Activated CD4-positive, alpha-beta T cell treated with anti-CD3 and anti-CD28 coated beads, Interleukin-2, amount 10 ng/mL, durations not matched to agents 7 days and 5 days (primary cell): ENCODE results near the gene CHRNB1. TPM values are rescaled to one million over a fixed set of nuclear protein-coding genes. Genes with fewer than 3 reads are reported as not detected.
A peak's percentile ranks its signal among the peaks of the same experiment; 100 is the strongest.

Experiments
- CTCF ChIA-PET: fragments of 350-600 bp; sonication (Branson Sonifier 250); formaldehyde crosslinking; loops from one replicate; lab custom pipeline; 2021; ENCODE audit warnings: antibody characterized with exemption; lab: Charles Lee
- POLR2A ChIA-PET: fragments of 350-600 bp; sonication (Branson Sonifier 250); formaldehyde crosslinking; loops from one replicate; lab custom pipeline; 2021; ENCODE audit warnings: antibody characterized with exemption; lab: Charles Lee
- DNase-seq: peaks from one replicate; pipeline ENCODE4 v3.0.0-alpha.2; 2020
- H3K27ac Mint-ChIP-seq: one replicate; pipeline ENCODE4 v1.8.0; 2021; ENCODE audit warnings: mild to moderate bottlenecking, moderate library complexity, mixed read lengths
- H3K27me3 Mint-ChIP-seq: one replicate; pipeline ENCODE4 v1.8.0; 2021; ENCODE audit warnings: mixed read lengths
- H3K36me3 Mint-ChIP-seq: one replicate; pipeline ENCODE4 v1.8.0; 2021; ENCODE audit warnings: low read depth, mixed read lengths
- H3K4me1 Mint-ChIP-seq: one replicate; pipeline ENCODE4 v1.8.0; 2021; ENCODE audit warnings: mixed read lengths
- H3K4me3 Mint-ChIP-seq: one replicate; pipeline ENCODE4 v1.8.0; 2021; ENCODE audit warnings: mild to moderate bottlenecking, moderate library complexity, mixed read lengths
- H3K9me3 Mint-ChIP-seq: one replicate; pipeline ENCODE4 v1.8.0; 2021; ENCODE audit warnings: mixed read lengths
- total RNA-seq, 2 experiments: library from RNA; stranded (reverse); gene quantifications; one replicate each; pipeline ENCODE4 v1.2.3, GENCODE V29; 2021

CHRNB1 gene
- total RNA-seq, 2 experiments from 2014 or later, result 18.8 to 19.2 TPM

DNA sequence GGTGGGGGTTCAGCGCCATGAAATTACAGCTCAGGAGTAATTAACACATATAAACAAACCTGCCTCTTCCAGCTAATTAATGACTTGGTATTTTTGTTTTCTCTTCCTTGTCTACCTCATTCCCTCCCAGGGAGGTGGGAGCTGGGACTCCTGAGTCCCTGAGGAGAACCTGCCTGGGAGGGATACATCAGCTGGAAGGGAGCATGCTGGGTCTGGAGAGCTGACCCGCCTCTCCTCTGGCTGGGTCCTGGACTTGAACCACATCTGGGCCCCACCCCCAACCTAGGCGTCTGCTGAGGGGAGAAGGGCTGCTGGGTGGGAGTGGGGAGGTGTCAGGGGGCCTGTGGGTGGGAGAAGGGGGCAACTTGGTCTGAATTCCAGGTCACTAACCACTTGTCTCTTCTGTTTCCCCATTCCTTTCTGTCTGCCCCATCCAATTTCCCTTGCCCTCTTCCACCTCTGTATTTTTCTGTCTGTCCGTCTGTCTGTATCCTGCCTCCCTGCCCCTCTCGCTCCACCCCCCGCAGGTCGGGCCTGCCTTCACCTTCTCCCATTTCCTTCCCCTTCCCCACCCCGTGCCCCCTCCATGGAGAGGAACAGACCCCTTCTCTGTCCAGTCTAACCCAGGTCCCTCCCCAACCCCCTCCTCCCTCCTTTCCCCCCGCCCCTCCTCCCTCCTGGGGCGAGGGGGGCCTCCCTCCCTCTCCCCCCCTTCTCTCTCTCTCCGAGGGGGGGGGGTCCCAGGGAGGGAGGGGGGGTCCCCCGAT lies 37.2 kb upstream of the CHRNB1 start, which contains the start of gene NLGN2:
TSS of gene NLGN2 (plus strand) at position 361 of the 767 bp plus-strand sequence. CDS start 411 bp downstream, outside the sequence.
- H3K4me1 Mint-ChIP-seq, result peaks cover 22% of the 10 kb centered on the region
- CTCF ChIA-PET, result no interaction called here

DNA sequence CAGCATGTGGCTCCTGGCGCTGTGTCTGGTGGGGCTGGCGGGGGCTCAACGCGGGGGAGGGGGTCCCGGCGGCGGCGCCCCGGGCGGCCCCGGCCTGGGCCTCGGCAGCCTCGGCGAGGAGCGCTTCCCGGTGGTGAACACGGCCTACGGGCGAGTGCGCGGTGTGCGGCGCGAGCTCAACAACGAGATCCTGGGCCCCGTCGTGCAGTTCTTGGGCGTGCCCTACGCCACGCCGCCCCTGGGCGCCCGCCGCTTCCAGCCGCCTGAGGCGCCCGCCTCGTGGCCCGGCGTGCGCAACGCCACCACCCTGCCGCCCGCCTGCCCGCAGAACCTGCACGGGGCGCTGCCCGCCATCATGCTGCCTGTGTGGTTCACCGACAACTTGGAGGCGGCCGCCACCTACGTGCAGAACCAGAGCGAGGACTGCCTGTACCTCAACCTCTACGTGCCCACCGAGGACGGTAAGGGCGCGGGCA lies 36.6 kb upstream of the CHRNB1 start:
- H3K36me3 Mint-ChIP-seq, result no peaks in the 10 kb centered on the region
- peaks cover 15% of the 10 kb centered on the region for H3K4me1 Mint-ChIP-seq
- CTCF ChIA-PET, result no interaction called here
- no peak overlapping the region for H3K27ac Mint-ChIP-seq
- POLR2A ChIA-PET, result no interaction called here
- DNase-seq, result no peak
- no peak overlapping the region for H3K4me3 Mint-ChIP-seq
- H3K9me3 Mint-ChIP-seq, result no peaks in the 10 kb centered on the region
- peaks cover 12% of the 10 kb centered on the region for H3K27me3 Mint-ChIP-seq

More for the DNA sequence above, 37.2 kb upstream of the CHRNB1 start, which contains the start of gene NLGN2:
- no peaks in the 10 kb centered on the region for H3K36me3 Mint-ChIP-seq
- no peak for DNase-seq
- POLR2A ChIA-PET, result no interaction called here
- H3K27me3 Mint-ChIP-seq, result peaks cover 12% of the 10 kb centered on the region
- no peak within 1 kb of the TSS for H3K27ac Mint-ChIP-seq
- H3K4me3 Mint-ChIP-seq, result no peak within 1 kb of the TSS
- no peaks in the 10 kb centered on the region for H3K9me3 Mint-ChIP-seq

DNA sequence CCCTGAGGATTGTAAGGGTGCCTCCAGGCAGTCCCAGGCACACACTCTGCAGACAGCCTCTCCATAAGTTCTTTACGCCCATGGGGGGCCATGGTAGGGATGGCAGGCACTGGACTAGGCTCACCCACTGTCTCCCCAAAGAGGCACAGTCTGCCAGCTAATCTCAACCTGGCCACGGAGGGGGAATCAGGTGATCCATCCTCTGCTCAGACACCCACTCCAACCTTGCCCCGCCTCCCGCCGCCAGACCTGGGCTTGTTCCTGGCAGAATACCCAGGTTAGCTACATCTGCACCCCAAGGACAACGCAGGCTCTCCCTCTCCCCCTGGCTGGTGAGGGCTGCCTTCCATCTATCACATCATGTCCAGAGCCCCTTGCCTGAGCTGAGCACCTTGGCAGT lies 36.0 kb upstream of the CHRNB1 start:
- DNase-seq, result no peak
- ChIA-PET CTCF (no interaction called here), POLR2A (no interaction called here)
- Mint-ChIP-seq H3K36me3 (no peaks in the 10 kb centered on the region), H3K27me3 (peaks cover 12% of the 10 kb centered on the region), H3K27ac (no peak overlapping the region), H3K4me1 (peaks cover 15% of the 10 kb centered on the region), H3K9me3 (no peaks in the 10 kb centered on the region), H3K4me3 (no peak overlapping the region)

DNA sequence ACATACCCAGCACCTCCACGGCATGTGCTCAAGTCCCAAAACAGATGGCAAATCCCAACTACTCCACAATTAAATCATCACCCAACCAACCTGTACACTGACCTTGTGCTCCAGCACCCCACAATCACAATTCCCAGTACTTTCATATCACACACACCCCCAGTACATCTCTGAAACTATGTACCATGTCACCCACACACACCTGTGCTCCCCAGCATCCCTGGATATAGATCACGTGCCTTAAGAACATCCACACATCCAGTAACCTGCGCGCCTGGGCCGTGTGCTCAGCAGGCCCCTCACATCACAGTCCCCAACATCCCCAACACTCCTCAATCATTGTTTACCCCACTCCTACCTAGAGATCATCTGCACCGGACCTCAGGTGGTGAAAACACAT lies 35.1 kb upstream of the CHRNB1 start:
- Mint-ChIP-seq H3K9me3 (no peaks in the 10 kb centered on the region), H3K4me3 (no peak overlapping the region), H3K36me3 (no peaks in the 10 kb centered on the region), H3K27me3 (peaks cover 11% of the 10 kb centered on the region), H3K27ac (no peak overlapping the region), H3K4me1 (peaks cover 15% of the 10 kb centered on the region)
- CTCF ChIA-PET, result no interaction called here
- POLR2A ChIA-PET, result no interaction called here
- no peak for DNase-seq

DNA sequence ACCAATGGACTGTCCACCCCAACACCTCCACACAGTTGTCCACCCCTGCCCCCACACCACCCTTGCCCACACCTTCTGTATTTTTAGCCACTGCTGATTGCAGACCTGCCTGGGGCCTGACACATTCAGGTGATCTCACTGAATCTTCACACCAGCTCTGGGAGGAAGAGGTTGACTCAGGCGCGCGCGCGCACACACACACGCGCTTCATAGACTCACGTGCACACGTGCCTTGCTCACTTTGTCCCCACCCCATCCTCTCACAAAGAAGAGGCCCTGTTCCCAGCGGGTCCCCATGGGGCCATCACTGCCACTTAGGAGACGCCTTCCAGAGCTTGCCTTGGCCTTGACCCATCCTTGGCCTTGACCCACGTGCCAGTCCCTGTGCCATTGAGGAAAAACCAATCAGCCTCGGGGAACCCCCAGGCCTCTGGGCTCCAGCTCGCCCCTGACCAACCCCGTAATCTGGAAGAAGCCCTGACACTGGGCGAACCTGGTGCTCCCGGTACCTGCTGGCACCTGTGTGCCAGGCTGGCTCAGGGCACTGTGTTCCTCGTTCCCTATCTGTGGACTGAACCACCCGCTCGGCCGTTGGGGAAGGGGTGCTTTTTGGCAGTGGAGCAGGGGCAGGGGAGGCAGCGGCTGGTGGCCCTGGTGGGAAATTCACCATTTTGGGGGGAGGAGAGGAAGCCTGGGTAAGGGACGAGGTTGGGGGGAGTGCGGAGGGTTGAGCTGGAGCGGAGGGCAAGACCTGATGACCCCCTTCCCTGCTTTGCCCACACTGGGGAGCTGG lies 34.0 kb upstream of the CHRNB1 start:
- CTCF ChIA-PET, result no interaction called here
- POLR2A ChIA-PET, result no interaction called here
- Mint-ChIP-seq H3K4me1 (peaks cover 9% of the 10 kb centered on the region), H3K27me3 (peaks cover 7% of the 10 kb centered on the region), H3K27ac (no peak overlapping the region), H3K9me3 (no peaks in the 10 kb centered on the region), H3K4me3 (no peak overlapping the region), H3K36me3 (no peaks in the 10 kb centered on the region)
- DNase-seq, result no peak

DNA sequence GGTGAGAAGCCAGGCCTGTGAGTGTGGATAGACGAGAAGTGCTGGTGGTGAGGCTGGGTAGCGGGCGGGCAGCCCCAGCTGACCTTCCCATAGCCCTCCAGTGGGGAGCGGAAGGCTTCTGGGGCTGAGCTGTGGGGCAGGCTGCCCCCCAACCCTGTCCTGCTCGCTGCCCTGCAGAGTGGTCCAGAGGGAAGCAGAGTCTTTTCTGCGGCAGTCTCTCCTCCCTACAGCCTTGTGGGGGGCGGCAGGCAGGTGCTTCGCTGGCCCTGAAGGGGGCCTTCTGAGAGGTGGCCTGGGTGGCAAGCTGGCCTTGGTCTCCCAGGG lies 33.5 kb upstream of the CHRNB1 start:
- H3K4me1 Mint-ChIP-seq, result peaks cover 6% of the 10 kb centered on the region
- CTCF ChIA-PET, result no interaction called here
- H3K36me3 Mint-ChIP-seq, result no peaks in the 10 kb centered on the region
- no peak overlapping the region for H3K27ac Mint-ChIP-seq
- H3K4me3 Mint-ChIP-seq, result no peak overlapping the region
- peaks cover 2% of the 10 kb centered on the region for H3K27me3 Mint-ChIP-seq
- H3K9me3 Mint-ChIP-seq, result no peaks in the 10 kb centered on the region
- DNase-seq, result no peak
- POLR2A ChIA-PET, result no interaction called here

DNA sequence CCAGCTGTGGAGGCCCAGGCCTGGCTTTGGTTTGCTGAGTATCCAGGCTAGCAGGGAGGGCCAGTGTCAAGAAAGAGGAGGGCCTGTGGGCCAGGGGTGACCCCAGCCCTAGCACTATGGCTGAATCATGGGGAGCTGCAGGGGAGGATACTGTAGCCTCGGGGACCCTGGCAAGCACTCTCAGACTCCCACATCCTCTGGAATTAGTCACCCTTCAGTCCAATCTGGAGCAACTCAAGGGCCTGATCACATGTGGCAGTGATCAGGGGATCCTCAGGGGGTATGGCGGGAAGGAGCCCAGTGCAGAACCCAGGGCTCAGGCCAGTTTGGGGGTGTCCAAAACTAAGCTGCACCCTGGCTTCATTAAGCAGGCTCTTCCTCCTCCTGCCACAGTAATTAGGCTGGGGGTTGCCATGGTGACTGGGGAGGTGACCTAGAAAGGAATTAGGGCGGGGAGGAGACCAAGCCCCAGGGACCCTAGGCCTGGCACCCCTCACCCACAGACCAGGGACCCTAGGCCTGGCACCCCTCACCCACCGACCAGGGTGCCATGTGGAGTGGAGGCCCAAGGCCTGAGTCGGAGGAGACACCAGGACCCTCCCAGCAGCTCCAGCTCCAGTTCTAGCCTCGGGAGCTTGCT lies 31.4 kb upstream of the CHRNB1 start:
- Mint-ChIP-seq H3K27me3 (no peaks in the 10 kb centered on the region), H3K4me3 (no peak overlapping the region), H3K9me3 (no peaks in the 10 kb centered on the region), H3K4me1 (peaks cover 3% of the 10 kb centered on the region), H3K36me3 (no peaks in the 10 kb centered on the region), H3K27ac (no peak overlapping the region)
- no peak for DNase-seq
- CTCF ChIA-PET, result interaction anchor here (0.5 to 1.6 kb wide), 3 partner anchors 12 to 147 kb away, joined by 3 to 6 read pairs (median 4); partner anchors contain the start of gene SPEM2
- POLR2A ChIA-PET, result no interaction called here

DNA sequence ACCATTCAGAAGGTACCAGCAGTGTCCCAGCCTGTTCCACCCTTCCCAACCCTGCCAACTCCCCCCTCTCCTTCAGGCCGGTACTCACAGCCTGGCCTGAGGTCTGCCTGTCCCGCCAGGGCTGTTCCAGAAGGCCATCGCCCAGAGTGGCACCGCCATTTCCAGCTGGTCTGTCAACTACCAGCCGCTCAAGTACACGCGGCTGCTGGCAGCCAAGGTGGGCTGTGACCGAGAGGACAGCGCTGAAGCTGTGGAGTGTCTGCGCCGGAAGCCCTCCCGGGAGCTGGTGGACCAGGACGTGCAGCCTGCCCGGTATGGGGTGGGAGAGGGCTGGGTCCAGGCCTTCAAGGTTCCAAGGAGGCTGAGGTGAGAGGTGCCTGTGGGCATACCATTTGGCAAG lies 30.0 kb upstream of the CHRNB1 start:
- Mint-ChIP-seq H3K9me3 (no peaks in the 10 kb centered on the region), H3K4me1 (no peaks in the 10 kb centered on the region), H3K27ac (no peak overlapping the region), H3K4me3 (no peak overlapping the region), H3K27me3 (no peaks in the 10 kb centered on the region), H3K36me3 (no peaks in the 10 kb centered on the region)
- CTCF ChIA-PET, result no interaction called here
- POLR2A ChIA-PET, result no interaction called here
- DNase-seq, result no peak

DNA sequence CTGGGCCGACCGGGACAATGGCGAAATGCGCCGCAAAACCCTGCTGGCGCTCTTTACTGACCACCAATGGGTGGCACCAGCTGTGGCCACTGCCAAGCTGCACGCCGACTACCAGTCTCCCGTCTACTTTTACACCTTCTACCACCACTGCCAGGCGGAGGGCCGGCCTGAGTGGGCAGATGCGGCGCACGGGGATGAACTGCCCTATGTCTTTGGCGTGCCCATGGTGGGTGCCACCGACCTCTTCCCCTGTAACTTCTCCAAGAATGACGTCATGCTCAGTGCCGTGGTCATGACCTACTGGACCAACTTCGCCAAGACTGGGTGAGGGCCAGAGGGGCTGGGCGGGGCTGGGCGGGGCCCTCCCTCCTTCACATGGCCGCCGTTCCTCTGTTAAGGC lies 29.1 kb upstream of the CHRNB1 start:
- no peaks in the 10 kb centered on the region for H3K27me3 Mint-ChIP-seq
- H3K27ac Mint-ChIP-seq, result no peak overlapping the region
- ChIA-PET POLR2A (no interaction called here), CTCF (no interaction called here)
- H3K9me3 Mint-ChIP-seq, result no peaks in the 10 kb centered on the region
- no peaks in the 10 kb centered on the region for H3K4me1 Mint-ChIP-seq
- no peak for DNase-seq
- no peaks in the 10 kb centered on the region for H3K36me3 Mint-ChIP-seq
- no peak overlapping the region for H3K4me3 Mint-ChIP-seq

DNA sequence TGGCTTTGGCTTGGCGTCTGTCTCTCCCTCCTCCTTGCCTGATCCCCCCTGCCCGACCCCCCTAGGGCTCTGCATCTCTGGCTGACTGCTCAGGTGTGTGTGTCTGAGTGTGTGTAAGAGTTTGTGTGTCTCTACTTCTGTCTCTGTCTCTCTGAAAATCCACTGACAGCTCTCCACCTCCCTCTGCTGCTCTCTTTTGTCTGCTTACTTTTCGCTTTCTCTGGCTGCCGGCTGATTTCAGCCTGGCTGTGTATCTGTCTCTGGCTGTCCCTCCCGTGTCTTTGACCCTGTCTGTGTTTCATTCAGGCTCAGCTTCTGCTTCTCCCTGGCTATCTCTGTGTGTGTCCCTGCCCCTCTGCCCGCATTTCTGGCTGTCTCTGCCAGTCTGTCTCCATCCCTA lies 28.5 kb upstream of the CHRNB1 start:
- peak overlapping the region; percentile 34 for H3K27ac Mint-ChIP-seq
- no peak for DNase-seq
- H3K27me3 Mint-ChIP-seq, result no peaks in the 10 kb centered on the region
- H3K4me3 Mint-ChIP-seq, result no peak overlapping the region
- CTCF ChIA-PET, result interaction anchor here (1.5 kb wide), 1 partner anchor 144 kb away, joined by 4 read pairs; no protein-coding TSS in a partner anchor
- H3K36me3 Mint-ChIP-seq, result no peaks in the 10 kb centered on the region
- H3K9me3 Mint-ChIP-seq, result no peaks in the 10 kb centered on the region
- H3K4me1 Mint-ChIP-seq, result no peaks in the 10 kb centered on the region
- POLR2A ChIA-PET, result interaction anchor here (0.6 kb wide), 1 partner anchor 54 kb away, joined by 5 read pairs; no protein-coding TSS in a partner anchor

DNA sequence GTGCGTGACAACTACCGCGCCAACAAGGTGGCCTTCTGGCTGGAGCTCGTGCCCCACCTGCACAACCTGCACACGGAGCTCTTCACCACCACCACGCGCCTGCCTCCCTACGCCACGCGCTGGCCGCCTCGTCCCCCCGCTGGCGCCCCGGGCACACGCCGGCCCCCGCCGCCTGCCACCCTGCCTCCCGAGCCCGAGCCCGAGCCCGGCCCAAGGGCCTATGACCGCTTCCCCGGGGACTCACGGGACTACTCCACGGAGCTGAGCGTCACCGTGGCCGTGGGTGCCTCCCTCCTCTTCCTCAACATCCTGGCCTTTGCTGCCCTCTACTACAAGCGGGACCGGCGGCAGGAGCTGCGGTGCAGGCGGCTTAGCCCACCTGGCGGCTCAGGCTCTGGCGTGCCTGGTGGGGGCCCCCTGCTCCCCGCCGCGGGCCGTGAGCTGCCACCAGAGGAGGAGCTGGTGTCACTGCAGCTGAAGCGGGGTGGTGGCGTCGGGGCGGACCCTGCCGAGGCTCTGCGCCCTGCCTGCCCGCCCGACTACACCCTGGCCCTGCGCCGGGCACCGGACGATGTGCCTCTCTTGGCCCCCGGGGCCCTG lies 27.7 kb upstream of the CHRNB1 start:
- Mint-ChIP-seq H3K27ac (no peak overlapping the region), H3K9me3 (no peaks in the 10 kb centered on the region), H3K4me3 (no peak overlapping the region), H3K4me1 (no peaks in the 10 kb centered on the region), H3K36me3 (no peaks in the 10 kb centered on the region), H3K27me3 (no peaks in the 10 kb centered on the region)
- POLR2A ChIA-PET, result interaction anchor here (0.6 kb wide), 1 partner anchor 54 kb away, joined by 5 read pairs; no protein-coding TSS in a partner anchor
- CTCF ChIA-PET, result interaction anchor here (1.5 kb wide), 1 partner anchor 143 kb away, joined by 4 read pairs; no protein-coding TSS in a partner anchor
- DNase-seq, result no peak

DNA sequence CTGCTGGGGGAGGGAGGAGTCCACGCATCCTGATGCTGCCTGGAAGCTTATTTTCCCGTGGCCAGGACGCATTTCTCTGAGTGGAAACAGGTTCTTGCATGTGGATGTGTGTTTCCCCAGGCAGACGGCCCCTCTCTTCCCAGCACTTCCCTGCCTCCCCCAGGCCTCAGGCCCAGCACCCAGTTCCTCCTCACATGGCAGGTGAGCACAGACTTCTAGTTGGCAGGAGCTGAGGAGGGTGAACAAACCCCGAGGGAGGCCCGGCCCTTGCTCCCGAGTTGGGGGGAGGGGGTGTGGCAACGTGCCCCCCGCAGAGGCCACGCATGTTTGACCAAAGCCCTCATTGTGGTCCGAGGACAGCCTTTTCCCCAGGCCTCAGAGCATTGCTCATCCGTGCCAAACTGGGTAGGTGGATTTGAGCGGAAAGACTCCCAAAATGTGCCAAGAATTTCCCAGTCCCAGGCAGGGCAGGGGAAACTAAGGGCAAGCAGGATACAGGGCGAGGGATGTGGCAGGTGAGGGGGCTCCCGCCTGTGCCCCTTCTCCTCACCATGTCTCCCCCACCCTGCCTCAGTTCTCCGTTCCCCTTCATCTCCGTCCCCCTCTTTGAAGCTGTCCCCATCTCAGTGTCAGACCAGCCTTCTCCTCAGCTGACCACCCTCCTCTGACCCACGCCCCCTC lies 26.2 kb upstream of the CHRNB1 start:
- H3K27me3 Mint-ChIP-seq, result no peaks in the 10 kb centered on the region
- H3K9me3 Mint-ChIP-seq, result no peaks in the 10 kb centered on the region
- ChIA-PET CTCF (interaction anchor here (1.7 kb wide), 1 partner anchor 12 kb away, joined by 3 read pairs; no protein-coding TSS in a partner anchor), POLR2A (no interaction called here)
- no peak overlapping the region for H3K4me3 Mint-ChIP-seq
- no peak for DNase-seq
- no peaks in the 10 kb centered on the region for H3K4me1 Mint-ChIP-seq
- no peaks in the 10 kb centered on the region for H3K36me3 Mint-ChIP-seq
- H3K27ac Mint-ChIP-seq, result no peak overlapping the region
